Caco-2 (cell line): Measurements from ENCODE around the gene AGRN. TPM values are rescaled to one million over a fixed set of nuclear protein-coding genes. Genes with fewer than 3 reads are reported as not detected.
"Not testable (repeated sequence)": the region's sequence is repeated elsewhere in the genome, so short reads cannot be mapped to it uniquely, and the experiment has no call there.

Experiments used
- BruUV-seq: library from RNA; stranded (reverse); fragments of 400-500 nt; replicated peaks from 2 replicates; lab custom pipeline; 2021; lab: Mats Ljungman, UMichigan
- CTCF ChIA-PET: fragments of 300-600 bp; sonication (Branson Sonifier 250); formaldehyde crosslinking; loops from one replicate; lab custom pipeline; 2022; ENCODE audit warnings: antibody characterized with exemption; lab: Charles Lee
- POLR2A ChIA-PET: fragments of 300-600 bp; sonication (Branson Sonifier 250); formaldehyde crosslinking; loops from one replicate; lab custom pipeline; 2022; ENCODE audit warnings: antibody characterized with exemption; lab: Charles Lee
- DNase-seq, 2 experiments: peaks; one replicate each; pipeline versions ENCODE4 v3.0.0 to v3.0.0-alpha.2; 2020 to 2022
- H3K27me3 ChIP-seq: replicated peaks from 2 replicates; pipeline ENCODE4 v1.6.0; 2011; ENCODE audit warnings: low read length; ENCODE audit not compliant: control insufficient read depth, insufficient read depth
- H3K36me3 ChIP-seq: 2 replicates; pipeline ENCODE4 v1.5.1; 2011; ENCODE audit warnings: low read length; ENCODE audit not compliant: control insufficient read depth, insufficient read depth
- H3K4me1 ChIP-seq: fragments of 250-450 bp; sonication (Bioruptor Pico); 2 replicates; pipeline ENCODE4 v1.5.1; 2020; ENCODE audit warnings: mild to moderate bottlenecking
- H3K4me3 ChIP-seq: 2 replicates; pipeline ENCODE4 v1.5.1; 2011; ENCODE audit warnings: low read depth, mild to moderate bottlenecking, control low read depth, low read length
- H3K9me3 ChIP-seq: fragments of 250-450 bp; sonication (Bioruptor Pico); 2 replicates; pipeline ENCODE4 v1.5.1; 2020; ENCODE audit warnings: mild to moderate bottlenecking, moderate library complexity
- H3K27ac Mint-ChIP-seq: one replicate; pipeline ENCODE4 v1.8.0; 2022; ENCODE audit warnings: mixed read lengths; ENCODE audit not compliant: unreplicated experiment
- H3K27me3 Mint-ChIP-seq: one replicate; pipeline ENCODE4 v1.8.0; 2022; ENCODE audit warnings: mixed read lengths; ENCODE audit not compliant: insufficient read depth, unreplicated experiment
- H3K36me3 Mint-ChIP-seq: one replicate; pipeline ENCODE4 v1.8.0; 2022; ENCODE audit warnings: mild to moderate bottlenecking, mixed read lengths; ENCODE audit not compliant: insufficient read depth, unreplicated experiment
- H3K4me1 Mint-ChIP-seq: one replicate; pipeline ENCODE4 v1.8.0; 2022; ENCODE audit warnings: low read depth, mixed read lengths; ENCODE audit not compliant: unreplicated experiment
- H3K4me3 Mint-ChIP-seq: one replicate; pipeline ENCODE4 v1.8.0; 2022; ENCODE audit warnings: mild to moderate bottlenecking, moderate library complexity, mixed read lengths; ENCODE audit not compliant: unreplicated experiment
- H3K9me3 Mint-ChIP-seq: one replicate; pipeline ENCODE4 v1.8.0; 2022; ENCODE audit warnings: mixed read lengths; ENCODE audit not compliant: unreplicated experiment
- CTCF ChIP-seq, 2 experiments: fragments of 200-600 bp in 1 of 2; IDR thresholded peaks; 1 replicate in 1 of 2; 2 replicates in 1 of 2; pipeline versions ENCODE4 v1.5.1 to v1.8.0; 2011 to 2022; ENCODE audit warnings: antibody characterized with exemption in 1 of 2, control low read depth in 1 of 2, inconsistent platforms in 1 of 2, low read depth in 1 of 2, low read length in 1 of 2, mild to moderate bottlenecking in 1 of 2, moderate library complexity in 1 of 2; ENCODE audit not compliant: insufficient read depth in 1 of 2, severe bottlenecking in 1 of 2, unreplicated experiment in 1 of 2
- intact Hi-C: fragments of 100-400 bp; cut with micrococcal nuclease; formaldehyde crosslinking; loops from one replicate; pipeline ENCODE4 v1.10.0; 2022; ENCODE audit not compliant: unreplicated experiment
- total RNA-seq: library from RNA; stranded (reverse); gene quantifications from 2 replicates; pipeline ENCODE4 v1.2.3, GENCODE V29; 2022

AGRN gene
- total RNA-seq, 1 experiment from 2014 or later, result 176 TPM

- no peaks in the 10 kb centered on the region for H3K9me3 Mint-ChIP-seq
- H3K27me3 Mint-ChIP-seq, result no peaks in the 10 kb centered on the region
- H3K27me3 ChIP-seq, result no peaks in the 10 kb centered on the region
- no peak overlapping the region for H3K4me3 ChIP-seq
- CTCF ChIA-PET, result interaction anchor here (1.4 kb wide), 1 partner anchor 22 kb away, joined by 6 read pairs; no protein-coding TSS in a partner anchor
- no peak overlapping the region for H3K4me3 Mint-ChIP-seq
- POLR2A ChIA-PET, result interaction anchor here (1.3 kb wide), 1 partner anchor 17 kb away, joined by 5 read pairs; no protein-coding TSS in a partner anchor
- intact Hi-C loops, result loop anchor here (2.0 kb wide), 1 partner anchor 306 kb away; no protein-coding TSS in a partner anchor
- no peaks in the 10 kb centered on the region for H3K9me3 ChIP-seq
- H3K36me3 ChIP-seq, result no peaks in the 10 kb centered on the region
- DNase-seq, result no peak
- H3K4me1 Mint-ChIP-seq, result no peaks in the 10 kb centered on the region
- peaks cover 6% of the 10 kb centered on the region for H3K36me3 Mint-ChIP-seq
- H3K4me1 ChIP-seq, result no peaks in the 10 kb centered on the region
- TF ChIP-seq CTCF (IDR thresholded peaks at IDR 0.05; ENCODE audit: insufficient read depth in 1 of 2, low read depth in 1 of 2, low read length in 1 of 2, severe bottlenecking in 1 of 2, unreplicated experiment in 1 of 2), result no peak
- H3K27ac Mint-ChIP-seq, result no peak overlapping the region
- BruUV-seq, result no TSS peak
These were observed 34.8 kb upstream of the AGRN start for GRCh38 chr1:985126-985525.

- intact Hi-C loops, H3K4me3 Mint-ChIP-seq, POLR2A ChIA-PET, H3K27ac Mint-ChIP-seq, H3K27me3 Mint-ChIP-seq, H3K9me3 Mint-ChIP-seq, CTCF ChIA-PET, H3K4me1 Mint-ChIP-seq, H3K9me3 ChIP-seq, H3K4me1 ChIP-seq, H3K27me3 ChIP-seq, BruUV-seq, DNase-seq, H3K4me3 ChIP-seq, H3K36me3 ChIP-seq: not testable (repeated sequence)
- peaks cover 19% of the 10 kb centered on the region for H3K36me3 Mint-ChIP-seq
These were observed 31.9 kb upstream of the AGRN start for GRCh38 chr1:988061-988460.

GRCh38 chr1:991275-991674, 28.6 kb upstream of the AGRN start:
- H3K4me1 Mint-ChIP-seq, intact Hi-C loops, H3K4me3 ChIP-seq, DNase-seq, H3K27me3 ChIP-seq, H3K4me3 Mint-ChIP-seq, H3K9me3 Mint-ChIP-seq, H3K9me3 ChIP-seq, H3K4me1 ChIP-seq, H3K27me3 Mint-ChIP-seq, H3K36me3 ChIP-seq, H3K27ac Mint-ChIP-seq, POLR2A ChIA-PET, BruUV-seq, CTCF ChIA-PET: not testable (repeated sequence)
- peaks cover 35% of the 10 kb centered on the region for H3K36me3 Mint-ChIP-seq

GRCh38 chr1:991895-992294, 28.0 kb upstream of the AGRN start:
- Histone ChIP-seq H3K36me3 (no peaks in the 10 kb centered on the region), H3K9me3 (peaks cover 8% of the 10 kb centered on the region; the same call in 1 of the 2 replicates), H3K27me3 (no peaks in the 10 kb centered on the region), H3K4me1 (peaks cover 8% of the 10 kb centered on the region), H3K4me3 (no peak overlapping the region)
- intact Hi-C loops, result no loop called here
- Mint-ChIP-seq H3K9me3 (no peaks in the 10 kb centered on the region), H3K27ac (no peak overlapping the region), H3K4me1 (no peaks in the 10 kb centered on the region), H3K36me3 (peaks cover 35% of the 10 kb centered on the region), H3K4me3 (no peak overlapping the region), H3K27me3 (no peaks in the 10 kb centered on the region)
- BruUV-seq, result no TSS peak
- CTCF ChIA-PET, result no interaction called here
- no peak for TF ChIP-seq CTCF (IDR thresholded peaks at IDR 0.05; ENCODE audit: insufficient read depth in 1 of 2, low read depth in 1 of 2, low read length in 1 of 2, severe bottlenecking in 1 of 2, unreplicated experiment in 1 of 2)
- DNase-seq, result no peak
- POLR2A ChIA-PET, result no interaction called here
